ENCODE data around the gene HOXC9.

Gene HOXC9

GRCh38 chr12:53976823-53977595 is 23.0 kb upstream of the HOXC9 start:
- no peak for DNase-seq

DNA sequence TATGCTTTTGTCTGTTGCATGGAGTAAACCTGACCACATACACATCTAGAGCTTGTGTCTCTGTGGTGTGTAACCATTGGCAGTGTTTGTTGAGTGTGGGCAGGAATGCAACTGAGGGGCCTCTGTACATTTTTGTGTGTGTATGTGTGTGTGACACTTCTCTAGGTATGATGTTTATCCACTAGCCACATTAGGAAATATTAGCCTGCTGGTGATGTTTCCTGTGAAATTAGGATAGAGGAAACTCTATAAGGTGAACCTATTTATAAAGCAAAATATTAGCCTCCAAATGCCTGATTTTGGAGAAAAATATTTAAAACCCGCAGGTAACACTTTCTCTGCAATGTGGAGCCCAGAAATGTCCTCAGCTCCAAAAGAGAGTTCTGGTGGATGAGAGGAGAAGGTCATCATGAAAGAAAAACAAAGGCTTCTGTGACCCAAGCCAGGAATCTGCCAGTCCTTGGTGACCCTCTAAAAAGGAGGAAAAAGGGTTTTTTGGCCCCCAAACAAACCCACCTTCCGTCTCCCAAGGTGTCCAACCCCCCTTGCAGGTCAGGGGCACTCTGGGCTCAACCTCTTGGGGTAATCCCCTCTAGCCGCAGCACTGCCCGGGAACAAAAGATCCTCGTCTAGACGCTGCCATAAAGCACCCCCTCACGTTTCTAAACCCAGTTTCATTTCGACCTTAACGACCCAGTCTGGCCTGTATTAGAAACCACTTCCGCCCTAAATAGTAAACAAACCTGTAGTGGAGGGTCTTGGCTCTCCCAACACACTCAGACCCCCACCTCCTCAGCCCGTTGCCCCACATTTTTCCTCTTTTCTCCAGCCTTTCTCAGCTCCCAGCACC is 22.1 kb upstream of the HOXC9 start:
- DNase-seq: no peak

DNA sequence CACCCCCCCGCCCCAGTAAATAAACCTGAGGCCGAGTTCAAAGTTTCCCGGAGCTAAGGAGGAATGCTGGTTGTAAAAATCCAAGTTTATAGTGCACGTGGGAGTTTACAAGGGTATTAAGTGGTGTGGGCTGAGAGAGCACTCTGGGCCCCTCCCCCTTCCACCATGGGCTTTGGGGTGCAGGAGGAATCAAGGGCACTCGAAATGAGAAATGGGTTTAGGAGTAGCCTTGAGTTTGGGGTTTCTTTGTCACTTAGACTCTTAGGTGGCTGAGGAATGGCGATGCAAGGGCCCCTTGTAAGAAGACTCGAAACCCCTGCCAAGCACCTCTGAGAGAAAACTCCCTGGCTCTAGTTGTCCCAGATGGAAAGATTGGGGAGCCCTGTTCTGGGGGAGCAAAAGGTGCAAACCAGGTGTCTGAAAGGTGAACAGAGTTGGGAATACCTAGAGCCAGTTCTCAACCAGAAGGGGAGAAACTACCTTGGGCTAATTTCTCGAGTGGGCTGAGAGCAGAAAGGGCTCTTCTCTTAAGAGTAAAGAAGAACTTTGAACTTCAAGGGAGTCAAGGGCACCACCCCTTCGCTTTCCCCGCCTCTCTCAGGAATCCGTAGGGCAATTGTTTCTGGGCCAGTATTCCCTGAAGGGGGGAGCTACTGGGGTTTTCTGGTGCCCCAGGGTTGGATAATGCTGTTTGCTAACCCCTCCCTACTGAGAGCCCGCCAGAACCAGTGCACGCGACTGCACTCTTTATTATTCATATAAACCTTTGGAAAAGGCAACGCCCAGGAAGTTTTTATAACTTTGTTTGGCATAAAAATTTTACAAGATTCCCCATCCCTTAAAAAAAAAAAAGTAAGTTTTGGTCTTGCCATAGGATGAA is 21.2 kb upstream of the HOXC9 start:
- DNase-seq: no peak

- DNase-seq: no peak
These were observed 19.7 kb upstream of the HOXC9 start for GRCh38 chr12:53980104-53980801.

DNA sequence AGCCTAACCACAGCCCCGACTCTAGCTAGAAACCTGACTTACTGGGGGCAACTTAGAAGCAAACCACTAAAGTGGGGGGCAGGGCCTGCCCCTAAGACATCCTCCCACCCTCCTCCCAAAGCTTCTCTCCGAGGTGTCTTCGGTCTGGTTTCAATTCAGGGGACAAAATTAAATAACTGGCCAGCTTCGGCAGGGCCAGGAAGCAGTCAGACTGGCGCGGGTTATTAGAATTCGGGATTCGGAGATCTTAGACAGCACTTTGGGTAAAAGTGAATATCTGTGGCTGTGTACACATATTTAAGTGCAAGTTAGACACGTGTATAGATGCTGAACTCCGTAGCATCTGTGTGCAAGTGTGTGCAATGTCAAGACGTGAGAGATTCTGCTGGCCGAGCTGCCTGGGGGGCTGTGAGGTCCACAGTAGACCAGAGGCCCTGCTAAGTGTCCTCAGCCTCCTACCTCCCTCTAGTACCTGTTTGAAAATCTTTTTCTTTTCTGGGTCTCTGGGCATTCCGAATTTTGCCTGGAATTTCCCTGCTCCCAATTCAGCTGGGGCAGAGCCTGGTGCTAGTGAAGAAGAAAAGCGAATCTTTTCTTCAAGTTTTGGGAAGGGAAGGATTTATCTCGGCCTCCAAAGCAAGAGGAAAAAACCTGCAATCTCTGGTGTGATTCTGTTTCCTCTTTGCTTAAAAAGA is 19.0 kb upstream of the HOXC9 start:
- no peak for DNase-seq

- DNase-seq: no peak
These were observed 18.1 kb upstream of the HOXC9 start for GRCh38 chr12:53981634-53982565.

- DNase-seq: no peak
These were observed 17.1 kb upstream of the HOXC9 start for GRCh38 chr12:53982648-53983567.

GRCh38 chr12:53983568-53983949 is 16.4 kb upstream of the HOXC9 start:
- no peak for DNase-seq

GRCh38 chr12:53983950-53984572 is 15.9 kb upstream of the HOXC9 start:
- no peak for DNase-seq

- peak; percentile 74 for DNase-seq
These were observed 14.9 kb upstream of the HOXC9 start, which contains the start of gene HOXC10 for GRCh38 chr12:53984901-53985691. TSS of gene HOXC10 (plus strand) at chr12:53985146. CDS start at chr12:53985260, 114 bp downstream.

DNA sequence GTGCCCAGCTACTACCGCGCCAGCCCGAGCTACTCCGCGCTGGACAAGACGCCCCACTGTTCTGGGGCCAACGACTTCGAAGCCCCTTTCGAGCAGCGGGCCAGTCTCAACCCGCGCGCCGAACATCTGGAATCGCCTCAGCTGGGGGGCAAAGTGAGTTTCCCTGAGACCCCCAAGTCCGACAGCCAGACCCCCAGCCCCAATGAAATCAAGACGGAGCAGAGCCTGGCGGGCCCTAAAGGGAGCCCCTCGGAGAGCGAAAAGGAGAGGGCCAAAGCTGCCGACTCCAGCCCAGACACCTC is 14.3 kb upstream of the HOXC9 start:
- DNase-seq: no peak

DNA sequence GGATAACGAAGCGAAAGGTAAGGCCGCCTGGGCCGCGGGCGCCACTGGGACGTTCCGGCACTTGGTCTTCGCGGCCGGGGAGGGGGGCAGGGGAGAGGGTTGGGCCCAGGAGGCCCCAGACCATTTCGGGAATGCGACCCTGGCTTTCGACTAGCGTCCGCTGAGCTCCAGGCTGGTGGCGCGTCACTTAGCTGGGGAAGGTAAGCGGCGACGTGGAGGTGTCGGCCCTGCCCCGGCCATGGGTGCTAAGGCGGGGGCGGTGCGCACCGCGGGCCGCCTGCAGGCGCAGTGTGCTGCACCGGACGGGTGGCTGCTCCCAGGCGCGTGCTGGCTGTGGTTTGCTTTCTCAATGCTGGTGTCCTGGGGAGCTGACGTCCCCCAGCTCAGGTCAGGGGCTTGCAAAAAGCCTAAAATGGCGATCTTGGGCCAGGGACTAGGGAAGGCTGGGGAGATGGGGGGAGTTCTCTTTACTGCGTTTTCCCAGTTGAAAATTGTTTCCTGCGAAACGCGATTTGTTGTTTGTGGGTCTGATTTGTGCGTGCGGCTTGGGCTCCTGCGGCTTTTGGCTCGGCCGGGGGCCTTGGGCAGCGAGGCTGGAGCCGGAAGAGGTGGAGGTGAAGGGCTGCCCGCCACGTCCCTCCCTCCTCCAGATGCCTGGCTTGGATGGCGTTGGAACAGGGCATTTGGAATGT is 13.8 kb upstream of the HOXC9 start:
- DNase-seq: no peak

DNA sequence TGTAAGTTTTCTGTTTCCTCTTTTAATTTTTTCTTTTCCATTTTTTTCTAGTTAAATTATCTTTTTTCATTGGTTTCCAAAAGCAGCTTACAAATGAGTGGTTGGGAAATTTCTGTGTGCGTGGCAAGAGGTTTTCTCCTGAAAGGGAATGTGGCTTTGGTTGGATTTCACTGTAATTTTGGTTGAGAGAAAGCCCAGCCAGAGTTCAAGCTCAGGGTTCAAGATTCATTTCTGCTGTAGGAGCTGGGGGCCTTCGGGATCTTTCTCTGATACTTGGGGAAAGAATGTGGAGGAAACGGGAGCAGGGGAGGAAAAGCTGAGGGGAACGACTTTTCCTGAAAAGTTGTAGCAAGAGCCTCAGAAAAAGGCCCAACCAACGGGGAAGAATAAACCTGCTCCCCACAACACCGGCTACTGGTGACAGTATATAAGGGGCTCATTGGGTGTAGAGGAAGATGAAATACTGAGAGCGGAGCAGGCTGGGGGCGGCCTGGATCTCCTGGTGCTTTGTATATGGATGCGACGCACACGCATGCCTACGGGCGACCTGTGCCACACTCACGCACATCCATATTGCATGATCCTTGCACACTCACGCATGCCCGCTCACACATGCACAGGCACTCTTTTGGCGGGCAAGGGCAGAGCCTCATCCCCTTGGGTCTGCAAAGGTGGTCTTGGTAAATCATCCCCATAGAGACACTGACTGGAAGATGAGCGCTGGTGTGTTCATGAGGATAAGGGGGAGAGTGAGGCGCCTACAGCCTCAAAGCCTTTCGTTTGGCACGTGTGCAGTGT is 13.1 kb upstream of the HOXC9 start:
- no peak for DNase-seq

DNA sequence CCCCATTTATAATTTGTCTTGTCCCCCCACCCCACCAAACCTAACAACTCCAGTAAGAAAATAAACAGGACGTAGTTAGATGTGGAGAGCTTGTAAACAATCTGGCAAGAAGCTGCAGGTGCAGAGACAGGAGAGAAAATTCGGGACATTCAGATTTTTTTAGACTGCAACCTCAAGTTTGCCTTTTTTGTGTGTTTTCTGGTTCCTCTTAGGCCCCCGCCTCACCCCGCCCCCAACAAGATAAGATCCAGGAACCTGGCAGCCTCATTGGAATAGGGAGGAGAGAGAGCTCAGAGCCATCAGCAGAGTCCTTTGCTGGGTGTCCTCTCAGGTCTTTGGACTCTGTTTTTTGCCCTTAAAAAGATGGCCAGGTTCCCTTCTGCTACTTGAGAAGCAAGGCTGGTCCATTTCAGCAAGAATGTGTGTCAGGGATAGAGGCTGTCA is 12.2 kb upstream of the HOXC9 start:
- no peak for DNase-seq

DNA sequence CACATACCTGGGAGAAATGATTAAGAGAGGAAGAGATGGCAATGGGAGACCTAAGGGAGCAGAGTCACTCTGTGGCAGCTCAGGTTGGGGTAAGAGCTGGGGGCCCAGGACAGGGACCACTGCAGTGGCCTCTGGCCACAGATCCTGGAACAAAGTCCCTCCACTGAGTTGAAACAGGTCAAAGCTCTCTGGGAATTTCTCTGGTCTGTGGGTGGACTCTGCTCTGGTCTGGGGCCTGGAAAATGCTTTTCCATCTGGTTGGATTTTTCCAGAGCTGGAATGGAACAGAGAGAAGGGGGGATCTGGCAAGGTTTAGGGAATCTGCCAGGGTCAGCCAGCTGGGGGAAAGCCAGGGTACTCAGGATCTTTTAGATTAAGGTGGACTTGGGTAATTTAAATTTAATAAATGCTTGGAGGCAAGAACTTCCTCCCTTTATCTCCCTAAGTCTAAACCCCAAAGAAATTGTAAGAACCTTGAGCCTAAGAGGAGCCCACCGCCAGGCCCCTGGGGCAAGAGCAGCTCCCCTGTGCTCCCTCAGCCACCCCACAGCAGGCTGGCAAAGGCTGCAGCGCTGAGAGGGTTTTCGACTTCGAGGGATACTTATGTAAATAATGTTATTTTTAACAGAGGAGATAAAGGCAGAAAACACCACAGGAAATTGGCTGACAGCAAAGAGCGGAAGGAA is 11.3 kb upstream of the HOXC9 start:
- no peak for DNase-seq

Measured in CD4-positive, alpha-beta T cell treated with Interleukin-17A for 1 hour (primary cell).